SH-SY5Y (cell line): ENCODE measurements around the gene IQCC.

ENCODE experiments used
- GATA2 ChIP-seq: IDR thresholded peaks from 2 replicates; pipeline ENCODE4 v1.6.1; 2011; ENCODE audit warnings: mild to moderate bottlenecking, low read depth, low read length
- GATA3 ChIP-seq: IDR thresholded peaks from 2 replicates; pipeline ENCODE4 v1.6.1; 2011; ENCODE audit warnings: low read depth, mild to moderate bottlenecking, low read length, moderate library complexity

The IQCC gene

DNA sequence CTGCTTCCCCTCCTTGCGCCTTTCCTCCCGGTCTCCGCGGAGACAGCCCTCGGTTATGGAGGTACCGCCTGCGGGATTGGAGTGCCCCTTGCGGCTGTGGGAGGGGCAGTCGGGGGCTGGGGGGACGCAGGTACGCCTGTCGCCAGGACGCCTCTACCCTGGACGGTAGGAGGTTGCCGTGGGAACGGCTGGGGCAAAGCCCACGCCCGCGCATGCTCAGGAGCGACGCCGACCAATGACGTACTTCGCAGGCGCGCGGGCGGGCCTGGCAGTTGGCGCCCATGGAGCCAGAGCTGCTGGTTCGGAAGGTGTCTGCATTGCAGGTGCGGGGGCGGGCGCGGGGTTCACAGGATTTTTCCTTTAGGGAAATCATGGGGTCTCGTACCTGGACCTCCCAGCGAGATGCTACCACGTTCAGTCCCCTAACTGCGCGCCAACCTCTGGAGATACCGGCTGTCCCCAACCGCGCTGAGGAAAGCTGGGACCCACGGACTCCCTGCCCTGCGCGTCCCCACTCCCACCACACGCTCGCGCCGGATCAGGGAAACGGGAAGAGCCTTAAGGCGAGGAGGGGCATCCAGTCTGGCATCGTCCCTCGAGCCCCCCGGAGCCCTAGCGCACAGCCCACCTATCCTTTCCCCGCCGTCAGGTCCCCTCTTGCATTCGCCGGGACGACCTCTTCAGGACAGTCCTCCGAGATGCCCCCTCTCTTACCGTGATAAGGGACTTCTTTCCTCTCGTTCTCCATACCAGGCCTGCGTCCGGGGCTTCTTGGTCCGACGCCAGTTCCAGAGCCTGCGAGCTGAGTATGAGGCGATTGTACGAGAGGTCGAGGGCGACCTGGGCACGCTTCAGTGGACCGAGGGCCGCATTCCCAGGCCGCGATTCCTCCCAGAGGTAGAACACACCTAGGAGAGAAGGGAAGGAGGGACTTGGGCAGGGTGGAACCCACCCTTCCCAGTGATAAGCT, at the start of gene IQCC:
TSS of gene IQCC (plus strand) at position 271 of the 970 bp plus-strand sequence. CDS start at position 282, 11 bp downstream.
- TF ChIP-seq GATA2 (no peak), GATA3 (no peak)

- TF ChIP-seq GATA2 (no peak), GATA3 (no peak)
Observed at GRCh38 chr1:32159189-32159588, 46.3 kb upstream of the IQCC start.

GRCh38 chr1:32163405-32163804, 42.1 kb upstream of the IQCC start:
- TF ChIP-seq GATA3: no peak
- no peak for TF ChIP-seq GATA2

DNA sequence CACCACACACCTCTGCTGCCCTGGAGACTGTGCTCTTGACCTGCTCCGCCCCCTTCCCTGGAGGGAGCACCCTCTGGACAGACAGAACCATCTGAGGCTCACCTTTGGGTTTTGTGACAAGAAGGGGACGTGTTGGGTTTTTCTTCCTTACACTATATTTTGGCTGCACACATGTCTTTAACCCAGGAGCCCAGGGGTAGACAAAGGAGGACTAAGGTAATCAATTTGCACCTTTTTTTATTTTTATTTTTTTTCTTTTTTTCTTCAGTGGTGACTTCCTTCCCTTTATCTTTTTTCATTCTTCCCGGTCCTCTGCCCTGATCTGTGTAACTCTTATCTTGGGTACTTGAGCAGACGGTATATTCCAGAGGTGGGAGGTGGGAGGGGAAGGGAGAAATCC, 34.5 kb upstream of the IQCC start:
- TF ChIP-seq GATA2 (no peak), GATA3 (no peak)

DNA sequence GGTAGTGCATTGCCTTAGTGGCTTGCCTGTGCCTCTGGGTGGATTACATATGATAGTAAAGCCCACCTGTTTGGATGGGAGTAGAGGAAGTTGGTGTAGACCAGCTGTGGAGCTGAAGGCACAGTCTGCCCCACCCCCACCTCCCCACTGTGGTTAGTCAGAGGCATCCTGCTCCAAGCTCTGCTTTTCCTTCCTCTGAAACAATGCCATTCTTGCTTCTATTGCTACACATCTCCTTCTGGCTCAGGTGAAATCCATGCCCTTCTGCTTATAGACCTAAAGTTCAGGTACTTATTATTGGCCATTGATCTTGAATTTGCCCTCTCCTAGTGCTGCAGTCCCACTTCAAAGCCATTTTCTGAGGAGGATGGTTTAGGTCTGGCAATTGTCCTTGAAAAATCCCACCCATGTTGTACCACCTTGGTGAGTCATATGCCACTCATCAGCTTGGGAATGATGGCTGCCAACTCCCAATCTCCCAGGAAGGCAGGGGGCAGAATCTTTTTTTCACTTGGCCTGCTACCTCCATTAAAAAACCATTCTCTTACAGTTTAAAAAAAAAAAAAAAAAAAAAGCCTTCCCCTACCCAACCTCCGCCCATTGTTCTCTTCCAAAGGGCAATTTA, 32.7 kb upstream of the IQCC start:
- TF ChIP-seq GATA2 (no peak), GATA3 (no peak)

GRCh38 chr1:32178380-32179192, 26.9 kb upstream of the IQCC start:
- no peak for TF ChIP-seq GATA2
- TF ChIP-seq GATA3: no peak

DNA sequence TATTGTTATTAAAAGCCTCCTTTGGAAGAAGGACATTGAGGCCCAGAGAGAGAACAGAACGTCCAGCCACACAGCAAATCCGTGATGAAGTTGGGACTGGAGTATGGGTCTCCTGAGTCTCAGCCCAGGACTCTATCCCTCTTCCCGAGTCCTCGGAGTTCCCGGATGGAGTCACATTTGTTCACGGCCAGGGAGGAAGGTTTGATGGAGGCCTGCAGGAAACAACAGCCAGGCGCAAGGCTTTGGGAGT, 26.4 kb upstream of the IQCC start:
- TF ChIP-seq GATA3: no peak
- no peak for TF ChIP-seq GATA2

DNA sequence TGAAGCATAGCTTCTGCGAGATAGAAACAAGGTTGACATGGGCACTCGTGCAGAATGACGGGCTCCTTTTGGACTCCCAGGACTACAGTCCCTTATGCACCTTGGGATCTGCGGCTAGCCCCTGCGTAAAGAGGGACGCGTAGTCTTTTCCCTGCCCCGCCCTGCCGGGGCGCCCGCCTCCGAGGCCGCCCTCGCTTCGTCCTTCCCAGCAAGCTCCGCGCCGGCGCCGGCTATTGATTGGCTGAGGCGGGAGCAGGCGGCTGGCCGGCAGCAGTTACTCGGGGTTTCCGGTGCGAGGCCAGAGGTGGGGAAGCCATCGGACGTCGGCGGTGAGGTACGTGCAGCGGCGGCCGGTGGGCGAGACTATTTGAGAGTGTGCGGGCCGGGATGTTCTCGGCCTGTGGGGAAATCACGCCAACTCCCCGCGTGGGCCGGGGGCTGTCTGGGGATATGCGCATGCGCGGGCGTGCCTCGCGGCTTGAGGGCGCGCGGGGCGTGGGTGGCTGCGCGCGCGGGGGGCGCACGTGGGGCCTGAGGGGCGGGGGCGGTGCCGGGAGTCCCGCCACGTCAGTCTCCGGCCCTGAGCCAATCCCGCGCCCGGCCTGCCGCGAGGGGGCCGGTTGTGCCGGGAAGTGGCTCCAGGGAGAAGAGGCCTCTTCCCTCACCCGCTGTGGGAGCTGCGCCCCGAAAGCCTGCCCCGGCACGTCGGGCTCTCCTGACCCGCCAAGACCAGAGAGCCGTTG, 25.9 kb upstream of the IQCC start, which contains the start of gene TXLNA:
TSS of gene TXLNA (plus strand) at position 233 of the 743 bp plus-strand sequence. CDS start 671 bp downstream, outside the sequence.
- TF ChIP-seq GATA3: no peak
- no peak for TF ChIP-seq GATA2

DNA sequence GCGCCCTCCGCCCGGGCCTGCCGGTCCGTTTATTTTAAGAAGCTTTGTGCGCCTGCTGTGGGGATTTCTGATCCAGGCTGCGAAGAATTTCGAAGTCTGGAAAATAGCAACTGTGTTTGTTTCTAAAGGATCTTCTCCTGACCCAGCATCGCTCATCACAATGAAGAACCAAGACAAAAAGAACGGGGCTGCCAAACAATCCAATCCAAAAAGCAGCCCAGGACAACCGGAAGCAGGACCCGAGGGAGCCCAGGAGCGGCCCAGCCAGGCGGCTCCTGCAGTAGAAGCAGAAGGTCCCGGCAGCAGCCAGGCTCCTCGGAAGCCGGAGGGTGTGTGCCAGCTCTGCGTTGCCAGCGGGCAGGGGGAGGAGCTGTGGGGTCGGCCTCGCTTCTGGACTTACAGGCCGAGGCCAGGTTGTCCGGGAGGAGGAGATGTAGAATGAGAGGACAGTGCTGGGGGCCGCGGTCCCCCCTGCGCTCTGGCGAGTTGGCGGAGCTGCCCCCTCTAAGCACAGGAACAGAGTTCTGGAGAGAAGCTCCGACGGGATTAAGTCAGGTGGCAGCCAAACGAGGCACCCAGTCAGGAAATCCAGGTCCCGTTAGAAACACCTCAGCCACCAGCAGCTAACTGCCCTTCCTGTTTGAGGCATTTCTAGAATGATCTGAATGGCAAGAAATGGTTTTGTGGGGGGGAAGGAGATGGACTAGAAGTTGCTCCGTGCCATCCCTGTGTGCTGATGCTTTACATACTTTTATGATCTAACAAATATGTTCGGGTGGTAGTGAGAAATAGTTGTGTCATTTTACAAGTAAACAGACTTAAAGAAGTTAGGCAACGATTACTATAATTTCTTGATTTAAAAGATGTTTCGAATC, 25.0 kb upstream of the IQCC start:
- TF ChIP-seq GATA3: no peak
- TF ChIP-seq GATA2: no peak

GRCh38 chr1:32181065-32181464, 24.4 kb upstream of the IQCC start:
- TF ChIP-seq GATA2 (no peak), GATA3 (no peak)

DNA sequence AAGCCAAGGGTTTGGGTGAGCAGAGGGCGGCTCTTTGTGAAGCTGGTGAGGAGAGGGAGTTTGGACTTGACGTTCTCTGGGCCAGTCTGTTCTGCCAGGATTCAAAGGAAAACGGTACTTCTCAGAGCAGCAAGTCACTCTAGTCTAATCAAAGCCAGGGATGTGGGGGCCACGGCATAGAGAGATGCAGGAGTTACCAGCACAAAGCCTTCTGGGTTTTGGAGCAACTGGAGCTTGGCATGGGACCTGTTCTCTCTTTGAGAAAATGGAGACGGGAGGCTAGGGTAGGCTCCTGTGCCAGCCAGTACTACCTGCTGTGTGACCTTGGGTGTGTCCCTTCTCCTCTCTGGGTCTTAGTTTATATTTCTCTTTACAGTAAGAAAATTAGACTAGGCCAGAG, 23.9 kb upstream of the IQCC start:
- TF ChIP-seq GATA2 (no peak), GATA3 (no peak)

DNA sequence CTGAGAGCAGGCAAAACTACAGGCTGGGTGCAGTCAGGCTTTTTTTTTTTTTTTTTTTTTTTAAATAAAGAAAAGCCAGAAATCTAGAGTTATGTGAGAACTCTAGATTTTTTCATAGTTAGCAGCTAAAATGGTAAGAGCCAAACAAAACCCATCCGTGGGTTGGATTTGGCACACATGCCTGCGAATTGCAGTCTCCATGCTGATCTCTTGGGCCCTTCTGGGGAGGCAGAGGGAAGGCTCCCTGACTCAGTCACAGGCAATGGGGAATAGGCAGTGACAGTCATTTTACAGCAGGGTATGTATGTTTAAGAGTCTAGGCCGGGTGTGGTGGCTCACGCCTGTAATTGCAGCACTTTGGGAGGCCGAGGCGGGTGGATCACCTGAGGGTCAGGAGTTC, 23.4 kb upstream of the IQCC start:
- TF ChIP-seq GATA2 (no peak), GATA3 (no peak)

- TF ChIP-seq GATA2 (no peak), GATA3 (no peak)
Observed at GRCh38 chr1:32184650-32185049, 20.8 kb upstream of the IQCC start.

- no peak for TF ChIP-seq GATA3
Observed at GRCh38 chr1:32186077-32186476, 19.4 kb upstream of the IQCC start.
